Prostate gland (tissue), 2 donors: ENCODE results near the gene SAMD4A.

Experiments
- POLR2A ChIP-seq: fragments of 450-650 bp; IDR thresholded peaks from one replicate; pipeline ENCODE4 v1.6.1; 2016; ENCODE audit warnings: antibody characterized with exemption, mild to moderate bottlenecking
- TF ChIP-seq, protein P1 (sequence below), 4 experiments: fragments of 200-600 bp in 2 of 4; fragments of 450-650 bp in 2 of 4; sonication (generic) in 2 of 4; IDR thresholded peaks; 1 replicate in 3 of 4; 2 replicates in 1 of 4; pipeline ENCODE4 v1.5.1; 2016 to 2019; ENCODE audit warnings: antibody characterized with exemption in 4 of 4, mild to moderate bottlenecking in 2 of 4, moderate library complexity in 2 of 4

DNA sequence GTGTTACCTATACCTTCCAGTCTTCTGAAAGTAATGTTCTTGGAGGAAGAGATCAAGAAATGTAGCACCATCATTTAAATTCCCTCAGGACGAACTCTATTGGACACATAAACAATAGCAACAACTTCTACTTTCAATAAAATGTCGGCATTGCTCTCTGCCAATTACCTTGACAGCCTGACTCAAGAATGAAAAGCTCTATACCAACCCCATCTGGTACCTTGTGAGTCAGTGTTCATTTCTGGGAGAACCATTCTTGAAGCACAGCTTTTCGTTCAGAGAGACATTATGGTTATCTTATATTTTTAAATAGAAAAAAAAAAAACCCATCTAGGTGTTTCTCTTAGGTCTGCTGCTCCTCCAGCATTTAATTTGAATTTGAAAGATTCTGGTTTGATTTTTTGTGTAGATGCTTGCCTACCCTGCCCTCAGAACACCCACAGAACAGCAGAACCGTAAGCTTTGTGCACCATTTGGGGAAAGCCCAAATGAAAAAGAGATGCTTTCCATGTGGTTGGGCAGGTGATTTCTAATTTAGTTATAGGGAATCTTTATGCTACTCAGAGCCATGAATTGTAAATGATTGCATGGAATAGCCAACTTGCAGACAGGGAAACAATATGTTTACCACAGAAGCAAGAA lies 156.0 kb downstream of the SAMD4A start:
- TF ChIP-seq, protein P1, sequence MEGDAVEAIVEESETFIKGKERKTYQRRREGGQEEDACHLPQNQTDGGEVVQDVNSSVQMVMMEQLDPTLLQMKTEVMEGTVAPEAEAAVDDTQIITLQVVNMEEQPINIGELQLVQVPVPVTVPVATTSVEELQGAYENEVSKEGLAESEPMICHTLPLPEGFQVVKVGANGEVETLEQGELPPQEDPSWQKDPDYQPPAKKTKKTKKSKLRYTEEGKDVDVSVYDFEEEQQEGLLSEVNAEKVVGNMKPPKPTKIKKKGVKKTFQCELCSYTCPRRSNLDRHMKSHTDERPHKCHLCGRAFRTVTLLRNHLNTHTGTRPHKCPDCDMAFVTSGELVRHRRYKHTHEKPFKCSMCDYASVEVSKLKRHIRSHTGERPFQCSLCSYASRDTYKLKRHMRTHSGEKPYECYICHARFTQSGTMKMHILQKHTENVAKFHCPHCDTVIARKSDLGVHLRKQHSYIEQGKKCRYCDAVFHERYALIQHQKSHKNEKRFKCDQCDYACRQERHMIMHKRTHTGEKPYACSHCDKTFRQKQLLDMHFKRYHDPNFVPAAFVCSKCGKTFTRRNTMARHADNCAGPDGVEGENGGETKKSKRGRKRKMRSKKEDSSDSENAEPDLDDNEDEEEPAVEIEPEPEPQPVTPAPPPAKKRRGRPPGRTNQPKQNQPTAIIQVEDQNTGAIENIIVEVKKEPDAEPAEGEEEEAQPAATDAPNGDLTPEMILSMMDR (IDR thresholded peaks at IDR 0.05) = no peak
- TF ChIP-seq POLR2A = no peak
